GM19025 (cell line): ENCODE measurements around the gene LGALS4.
"Not testable (repeated sequence)": the region's sequence is repeated elsewhere in the genome, so short reads cannot be mapped to it uniquely, and the experiment has no call there.

Source experiments
- ATAC-seq: cut with Tn5 transposase; IDR thresholded peaks from one replicate; pipeline ENCODE4 v1.9.1; 2021; ENCODE audit warnings: mild to moderate bottlenecking, low read depth, moderate library complexity; ENCODE audit not compliant: unreplicated experiment

The LGALS4 gene

GRCh38 chr19:38800577-38801347 lies 12.0 kb downstream of the LGALS4 start:
- no peak for ATAC-seq

DNA sequence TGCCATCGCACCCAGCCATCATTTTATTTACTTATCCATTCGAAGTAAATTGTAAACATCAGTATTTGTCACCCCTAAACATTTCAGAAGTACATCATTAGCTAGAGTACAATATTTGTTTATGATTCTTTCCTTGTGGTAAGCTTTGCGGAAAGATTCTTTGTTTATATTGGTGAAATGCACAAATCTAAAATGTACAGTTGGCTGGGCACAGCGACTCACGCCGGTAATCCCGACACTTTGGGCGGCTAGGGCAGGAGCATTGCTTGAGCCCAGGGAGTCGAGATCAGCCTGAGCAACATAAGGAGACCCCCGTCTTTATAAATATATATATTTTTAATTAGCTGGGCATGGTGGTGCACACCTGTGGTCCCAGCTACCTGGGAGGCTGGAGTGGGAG lies 13.6 kb downstream of the LGALS4 start:
- ATAC-seq: no peak

GRCh38 chr19:38797781-38798180 lies 15.0 kb downstream of the LGALS4 start:
- not testable (repeated sequence) for ATAC-seq

GRCh38 chr19:38796154-38796553 lies 16.6 kb downstream of the LGALS4 start:
- no peak for ATAC-seq

DNA sequence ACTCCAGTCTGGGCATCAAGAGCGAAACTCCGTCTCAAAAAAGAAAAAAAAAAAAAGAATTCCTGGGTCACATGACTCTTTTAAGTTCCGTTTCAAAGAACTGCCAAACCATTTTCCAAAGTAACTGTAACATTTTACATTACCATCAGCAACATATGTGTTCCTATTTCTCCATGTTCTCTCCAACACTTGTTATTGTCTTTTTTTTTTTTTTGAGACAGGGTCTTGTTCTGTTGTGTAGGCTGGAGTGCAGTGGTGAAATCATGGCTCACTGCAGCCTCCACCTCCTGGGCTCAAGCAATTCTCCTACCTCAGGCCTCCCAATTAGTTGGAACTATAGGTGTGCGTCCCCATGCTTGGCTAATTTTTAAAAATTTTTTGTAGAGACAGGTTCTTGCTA lies 17.2 kb downstream of the LGALS4 start:
- ATAC-seq: no peak

- ATAC-seq: no peak
These were observed 19.1 kb downstream of the LGALS4 start for GRCh38 chr19:38793671-38794070.

DNA sequence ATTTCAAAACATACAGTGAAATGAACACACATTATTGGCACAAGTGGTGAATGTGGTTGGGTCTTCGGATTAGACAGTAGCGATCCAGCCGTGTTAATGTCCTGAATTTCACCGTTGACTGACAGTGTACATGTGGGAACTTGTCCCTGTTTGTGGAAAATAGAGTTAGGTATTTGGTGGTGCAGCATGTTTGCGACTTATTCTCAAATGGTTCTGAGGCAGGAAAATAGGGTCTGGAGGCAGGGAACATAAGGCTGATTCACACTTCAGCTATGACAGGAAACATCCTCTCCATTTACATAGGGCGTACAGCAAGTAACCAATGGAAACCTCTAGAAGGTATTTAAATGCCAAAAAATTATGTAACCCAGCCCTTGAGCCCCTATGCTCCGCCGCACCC lies 19.6 kb downstream of the LGALS4 start:
- ATAC-seq: no peak

- ATAC-seq: no peak
These were observed 20.3 kb downstream of the LGALS4 start for GRCh38 chr19:38792250-38793111.

DNA sequence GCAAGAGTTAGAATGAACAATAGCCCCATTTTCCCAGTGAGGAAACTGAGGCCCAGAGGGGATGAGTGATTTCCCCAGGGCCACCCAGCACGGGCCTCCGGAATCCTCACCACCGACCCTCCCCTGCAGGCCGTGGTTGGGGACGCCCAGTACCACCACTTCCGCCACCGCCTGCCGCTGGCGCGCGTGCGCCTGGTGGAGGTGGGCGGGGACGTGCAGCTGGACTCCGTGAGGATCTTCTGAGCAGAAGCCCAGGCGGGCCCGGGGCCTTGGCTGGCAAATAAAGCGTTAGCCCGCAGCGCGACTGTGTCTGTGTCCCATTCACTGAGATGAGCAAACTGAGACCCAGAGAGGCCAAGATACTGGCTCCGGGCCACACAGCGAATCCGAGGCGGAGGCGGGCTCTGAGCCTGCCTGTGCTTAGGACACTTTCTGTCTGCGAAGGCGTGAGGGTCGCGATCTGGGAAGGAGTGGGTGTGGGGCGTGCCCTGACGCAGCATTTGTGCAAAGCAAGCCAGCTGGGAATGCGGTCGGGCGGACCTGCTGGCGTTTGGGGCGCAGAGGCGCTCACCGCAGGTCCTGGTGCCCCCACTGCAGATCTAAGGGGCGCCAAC lies 21.2 kb downstream of the LGALS4 start:
- ATAC-seq: not testable (repeated sequence)

DNA sequence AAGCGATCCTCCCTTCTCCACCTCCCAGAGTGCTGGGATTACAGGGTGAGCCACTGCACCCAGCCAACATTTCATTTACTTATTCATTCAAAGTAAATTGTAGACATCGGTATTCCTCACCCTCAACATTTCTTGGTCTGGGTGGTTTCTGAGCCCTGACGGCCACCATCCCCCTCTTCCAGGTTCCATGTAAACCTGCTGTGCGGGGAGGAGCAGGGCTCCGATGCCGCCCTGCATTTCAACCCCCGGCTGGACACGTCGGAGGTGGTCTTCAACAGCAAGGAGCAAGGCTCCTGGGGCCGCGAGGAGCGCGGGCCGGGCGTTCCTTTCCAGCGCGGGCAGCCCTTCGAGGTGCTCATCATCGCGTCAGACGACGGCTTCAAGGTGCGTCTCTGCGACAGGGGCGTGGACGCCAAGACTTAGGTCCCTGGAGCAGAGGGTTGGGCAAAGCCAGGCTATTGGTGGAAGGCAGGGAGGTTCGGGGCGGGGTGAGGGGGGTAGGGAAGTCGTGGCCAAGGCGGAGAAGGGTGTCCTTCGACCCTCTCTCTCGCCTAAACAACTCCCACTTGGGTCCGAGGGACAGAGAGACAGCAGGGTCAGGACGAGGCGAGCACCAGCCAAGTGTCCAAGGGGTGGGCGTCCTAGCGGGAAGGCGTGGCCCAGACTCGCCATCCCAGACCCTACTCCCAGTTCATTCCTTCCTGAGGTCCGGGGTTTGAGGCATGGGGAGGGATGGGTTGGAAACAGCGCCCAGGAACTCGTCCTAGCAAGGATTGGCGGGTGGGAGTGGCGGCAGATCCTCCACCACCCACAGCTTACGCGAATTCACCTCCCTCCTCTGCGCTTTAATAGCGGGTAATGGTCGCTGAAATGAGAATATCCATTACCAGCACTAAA lies 22.0 kb downstream of the LGALS4 start:
- ATAC-seq: not testable (repeated sequence)

GRCh38 chr19:38788478-38789243 lies 24.1 kb downstream of the LGALS4 start, which contains the start of gene LGALS7B:
Gene LGALS7B, plus strand, starts transcription at chr19:38789200. Its CDS starts 27 bp downstream, at chr19:38789227.
- ATAC-seq: no peak

GRCh38 chr19:38786572-38787265 lies 26.0 kb downstream of the LGALS4 start:
- ATAC-seq: no peak

- not testable (repeated sequence) for ATAC-seq
These were observed 26.7 kb downstream of the LGALS4 start for GRCh38 chr19:38786061-38786460.

- ATAC-seq: no peak
These were observed 27.5 kb downstream of the LGALS4 start for GRCh38 chr19:38785187-38785699.

DNA sequence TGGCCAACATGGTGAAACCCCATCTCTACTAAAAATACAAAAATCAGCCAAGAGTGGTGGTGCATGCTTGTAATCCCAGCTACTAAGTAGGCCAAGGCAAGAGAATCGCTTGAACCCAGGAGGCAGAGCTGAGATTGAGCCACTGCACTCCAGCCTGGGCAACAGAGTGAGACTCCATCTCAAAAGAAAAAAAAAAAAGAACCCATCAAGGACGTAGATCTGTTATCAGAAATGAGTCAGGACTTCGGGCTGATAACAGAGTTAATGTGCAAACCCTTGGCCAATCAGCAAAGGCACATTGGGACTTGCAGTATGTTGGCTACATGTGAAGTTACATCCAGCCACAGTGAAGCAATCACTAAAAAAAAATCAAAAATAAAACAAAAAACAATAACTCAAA lies 28.5 kb downstream of the LGALS4 start:
- no peak for ATAC-seq

- ATAC-seq: not testable (repeated sequence)
These were observed 30.5 kb downstream of the LGALS4 start for GRCh38 chr19:38782212-38782611.

DNA sequence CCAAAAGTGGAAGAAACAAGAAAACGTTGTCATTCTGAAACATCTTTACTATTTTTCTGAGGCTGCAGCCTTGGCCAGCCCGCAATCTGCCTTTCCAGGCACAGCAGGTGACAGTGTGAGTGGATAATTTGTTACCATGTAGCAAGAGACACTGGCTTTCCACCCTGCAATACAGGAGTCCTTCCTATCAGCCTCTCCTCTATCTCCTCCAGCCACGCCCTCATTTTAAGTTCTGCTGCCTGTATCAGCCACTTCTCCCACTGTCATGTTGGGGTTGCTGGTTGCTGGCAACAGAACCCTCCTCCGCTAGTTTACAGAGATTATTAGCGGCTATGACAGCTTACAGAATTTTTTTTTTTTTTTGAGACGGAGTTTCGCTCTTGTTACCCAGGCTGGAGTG lies 31.7 kb downstream of the LGALS4 start:
- ATAC-seq: no peak

DNA sequence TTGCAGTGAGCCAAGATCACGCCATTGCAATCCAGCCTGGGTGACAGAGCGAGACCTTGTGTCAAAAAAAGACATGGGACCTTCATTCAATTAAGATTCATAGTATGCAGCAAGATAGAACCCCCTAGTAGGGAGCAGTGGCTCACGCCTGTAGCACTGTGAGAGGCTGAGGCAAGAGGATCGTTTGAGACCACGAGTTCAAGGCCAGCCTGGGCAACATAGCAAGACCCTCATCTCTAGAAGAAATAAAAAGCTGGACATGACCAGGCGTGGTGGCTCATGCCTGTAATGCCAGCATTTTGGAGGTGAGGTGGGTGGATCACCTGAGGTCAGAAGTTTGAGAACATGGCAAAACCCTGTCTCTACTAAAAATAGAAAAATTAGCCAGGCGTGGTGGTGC lies 32.3 kb downstream of the LGALS4 start:
- ATAC-seq: no peak

DNA sequence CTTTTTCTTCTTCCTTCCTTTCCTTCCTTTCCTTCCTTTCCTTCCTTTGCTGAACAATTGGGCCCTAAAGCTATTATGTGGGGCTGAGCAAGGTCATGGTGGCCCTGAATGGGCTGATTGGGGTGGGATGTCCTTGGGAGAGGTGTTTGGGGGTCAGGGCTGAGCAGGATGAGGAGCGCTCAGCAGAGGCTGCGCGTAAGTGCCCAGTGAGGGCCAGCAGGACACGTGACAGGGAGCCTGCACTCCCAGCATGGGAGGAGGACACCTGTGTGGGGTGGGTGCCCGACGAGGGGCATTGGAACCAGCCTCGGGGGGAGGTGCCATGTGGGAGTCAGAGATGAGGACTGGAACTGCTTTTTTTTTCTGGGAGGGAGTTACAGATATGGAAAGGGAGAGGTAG lies 34.0 kb downstream of the LGALS4 start:
- ATAC-seq: no peak
